ENCODE data around the gene AGBL4. TPM values are rescaled to one million over a fixed set of nuclear protein-coding genes. Genes with fewer than 3 reads are reported as not detected.

The AGBL4 gene
- total RNA-seq, 3 donors from 2014 or later: 1.3 to 1.9 (median 1.8) TPM

GRCh38 chr1:49906365-49906764 is 117.4 kb downstream of the AGBL4 start:
- H3K4me3 ChIP-seq: no peak overlapping the region
- no peak overlapping the region for H3K27ac ChIP-seq
- no peaks in the 10 kb centered on the region for H3K36me3 ChIP-seq

GRCh38 chr1:49864581-49864980 is 159.2 kb downstream of the AGBL4 start:
- DNase-seq (ENCODE audit: low spot score in 2 of 2): no peak
- Histone ChIP-seq H3K9me3 (peaks cover 11 to 28% of the 10 kb centered on the region in 2 donors), H3K27ac (no peak overlapping the region), H3K27me3 (no peaks in the 10 kb centered on the region), H3K36me3 (no peaks in the 10 kb centered on the region), H3K4me1 (no peaks in the 10 kb centered on the region), H3K4me3 (no peak overlapping the region)
- no peak for TF ChIP-seq CTCF (IDR thresholded peaks at IDR 0.05)
- TF ChIP-seq POLR2A (IDR thresholded peaks at IDR 0.05): no peak
- TF ChIP-seq POLR2AphosphoS5 (IDR thresholded peaks at IDR 0.05): no peak
- intact Hi-C loops (cut with DNase I; ENCODE audit: low total_unique reads): no loop called here

More at GRCh38 chr1:49906365-49906764, 117.4 kb downstream of the AGBL4 start:
- intact Hi-C loops (cut with DNase I; ENCODE audit: low total_unique reads): no loop called here
- H3K9me3 ChIP-seq: no peaks in the 10 kb centered on the region
- H3K4me1 ChIP-seq: no peaks in the 10 kb centered on the region
- H3K27me3 ChIP-seq: no peaks in the 10 kb centered on the region
- no peak for TF ChIP-seq POLR2A (IDR thresholded peaks at IDR 0.05)
- no peak for TF ChIP-seq CTCF (IDR thresholded peaks at IDR 0.05)
- no peak for TF ChIP-seq POLR2AphosphoS5 (IDR thresholded peaks at IDR 0.05)
- DNase-seq (ENCODE audit: low spot score in 2 of 2): no peak

GRCh38 chr1:49854741-49855140 is 169.0 kb downstream of the AGBL4 start:
- intact Hi-C loops (cut with DNase I; ENCODE audit: low total_unique reads): no loop called here
- Histone ChIP-seq H3K4me3 (no peak overlapping the region), H3K9me3 (peaks cover 0 to 7% of the 10 kb centered on the region in 2 donors), H3K27ac (no peak overlapping the region), H3K36me3 (no peaks in the 10 kb centered on the region), H3K4me1 (no peaks in the 10 kb centered on the region), H3K27me3 (no peaks in the 10 kb centered on the region)
- TF ChIP-seq POLR2AphosphoS5 (IDR thresholded peaks at IDR 0.05) (no peak), CTCF (IDR thresholded peaks at IDR 0.05) (no peak), POLR2A (IDR thresholded peaks at IDR 0.05) (no peak)
- DNase-seq (ENCODE audit: low spot score in 2 of 2): no peak

DNA sequence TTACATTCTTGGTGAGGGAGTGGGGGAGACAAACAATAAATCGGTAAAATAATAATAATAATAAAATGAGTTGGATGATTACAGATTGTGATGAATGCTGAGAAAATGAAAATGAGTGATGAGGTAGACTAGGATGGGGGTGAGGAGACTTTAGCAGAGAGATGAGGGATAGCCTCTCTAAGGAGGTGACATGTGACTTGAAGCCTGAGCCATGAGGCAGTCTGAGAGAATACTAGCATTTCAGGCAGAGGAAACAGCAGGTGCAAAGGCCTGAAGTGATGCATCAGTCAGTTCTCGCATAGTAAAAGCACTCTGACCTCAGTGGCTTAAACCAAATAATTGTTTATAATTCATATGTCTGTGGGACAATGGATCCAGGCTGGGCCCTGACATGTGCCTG is 181.2 kb downstream of the AGBL4 start:
- no peaks in the 10 kb centered on the region for H3K27me3 ChIP-seq
- no peak for DNase-seq (ENCODE audit: low spot score in 2 of 2)
- no peak for TF ChIP-seq POLR2A (IDR thresholded peaks at IDR 0.05)
- no peak for TF ChIP-seq CTCF (IDR thresholded peaks at IDR 0.05)
- no peak for TF ChIP-seq POLR2AphosphoS5 (IDR thresholded peaks at IDR 0.05)
- intact Hi-C loops (cut with DNase I; ENCODE audit: low total_unique reads): no loop called here
- peaks cover 28 to 55% of the 10 kb centered on the region in 2 donors for H3K9me3 ChIP-seq
- no peaks in the 10 kb centered on the region for H3K36me3 ChIP-seq
- no peak overlapping the region for H3K4me3 ChIP-seq
- H3K4me1 ChIP-seq: no peaks in the 10 kb centered on the region
- H3K27ac ChIP-seq: no peak overlapping the region

GRCh38 chr1:49841767-49842166 is 182.0 kb downstream of the AGBL4 start:
- Histone ChIP-seq H3K9me3 (peaks cover 28 to 51% of the 10 kb centered on the region in 2 donors), H3K27ac (no peak overlapping the region), H3K4me3 (no peak overlapping the region), H3K27me3 (no peaks in the 10 kb centered on the region), H3K36me3 (no peaks in the 10 kb centered on the region), H3K4me1 (no peaks in the 10 kb centered on the region)
- DNase-seq (ENCODE audit: low spot score in 2 of 2): no peak
- intact Hi-C loops (cut with DNase I; ENCODE audit: low total_unique reads): no loop called here
- TF ChIP-seq CTCF (IDR thresholded peaks at IDR 0.05): no peak
- no peak for TF ChIP-seq POLR2AphosphoS5 (IDR thresholded peaks at IDR 0.05)
- no peak for TF ChIP-seq POLR2A (IDR thresholded peaks at IDR 0.05)

Measured in breast epithelium (tissue), 4 donors.